HG03159 (cell line): ENCODE results near the gene AMN.

Experiments used
- ATAC-seq: cut with Tn5 transposase; IDR thresholded peaks from one replicate; pipeline ENCODE4 v1.9.1; 2021; ENCODE audit warnings: mild to moderate bottlenecking, moderate library complexity; ENCODE audit not compliant: unreplicated experiment

Gene AMN

GRCh38 chr14:102943454-102943853 is 21.0 kb downstream of the AMN start:
- ATAC-seq, result no peak

GRCh38 chr14:102943979-102944378 is 21.5 kb downstream of the AMN start:
- ATAC-seq, result no peak

GRCh38 chr14:102944448-102945330 is 22.2 kb downstream of the AMN start:
- no peak for ATAC-seq

- ATAC-seq, result no peak
Observed at GRCh38 chr14:102945346-102946130, 23.1 kb downstream of the AMN start.

- no peak for ATAC-seq
Observed at GRCh38 chr14:102947321-102948103, 25.0 kb downstream of the AMN start.

DNA sequence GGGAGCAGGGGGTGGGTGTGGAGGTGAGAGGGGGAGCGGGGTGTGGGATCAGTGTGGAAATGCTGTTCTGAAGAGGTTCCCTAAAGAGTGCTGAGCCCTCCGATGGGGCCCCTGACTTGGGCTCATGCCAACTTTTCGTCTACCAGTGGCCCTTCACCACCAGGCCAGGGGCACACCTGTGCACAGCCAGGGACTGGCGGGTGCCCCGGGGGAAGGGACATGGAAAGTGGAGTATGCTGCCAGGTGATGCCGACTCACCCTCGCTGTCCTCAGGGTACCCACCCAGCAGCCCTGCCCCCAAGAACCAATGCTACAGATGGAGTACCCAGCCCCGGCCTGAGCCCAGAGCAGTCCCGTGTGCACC is 26.2 kb downstream of the AMN start:
- no peak for ATAC-seq

DNA sequence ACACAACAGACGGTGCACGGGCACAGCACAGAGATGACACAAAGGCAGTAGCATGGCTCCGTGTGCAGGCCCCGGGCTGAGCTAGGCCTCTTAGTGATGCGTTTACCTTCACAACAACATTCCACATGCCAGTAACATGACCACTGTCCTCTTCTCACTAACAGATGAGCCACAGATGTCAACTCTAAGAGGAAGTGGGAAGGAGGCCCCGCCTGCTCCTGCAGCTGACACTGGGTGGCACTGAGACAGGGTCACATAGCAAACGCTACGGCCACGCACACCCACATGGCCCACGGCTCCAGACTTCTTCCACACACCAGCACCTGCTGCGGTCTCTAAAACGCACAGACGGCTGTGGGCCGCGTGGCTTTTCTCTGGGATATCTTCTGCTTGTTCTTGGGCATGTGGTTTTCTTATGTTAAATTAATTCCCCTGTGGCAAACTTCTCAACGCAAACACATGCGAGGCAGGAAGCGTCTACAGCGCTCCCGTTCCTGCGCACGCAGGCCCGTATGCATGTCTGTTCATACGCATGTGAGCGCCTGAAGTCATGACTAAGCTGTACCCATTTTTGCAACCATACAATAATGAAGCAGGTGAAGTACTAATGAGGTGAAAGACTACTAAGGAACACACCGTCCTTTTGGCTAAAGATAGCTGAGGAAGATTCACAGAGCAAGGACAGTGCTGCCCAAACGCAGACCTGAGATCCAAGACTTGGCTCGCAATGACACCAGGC is 26.8 kb downstream of the AMN start:
- ATAC-seq, result peak; percentile 70

DNA sequence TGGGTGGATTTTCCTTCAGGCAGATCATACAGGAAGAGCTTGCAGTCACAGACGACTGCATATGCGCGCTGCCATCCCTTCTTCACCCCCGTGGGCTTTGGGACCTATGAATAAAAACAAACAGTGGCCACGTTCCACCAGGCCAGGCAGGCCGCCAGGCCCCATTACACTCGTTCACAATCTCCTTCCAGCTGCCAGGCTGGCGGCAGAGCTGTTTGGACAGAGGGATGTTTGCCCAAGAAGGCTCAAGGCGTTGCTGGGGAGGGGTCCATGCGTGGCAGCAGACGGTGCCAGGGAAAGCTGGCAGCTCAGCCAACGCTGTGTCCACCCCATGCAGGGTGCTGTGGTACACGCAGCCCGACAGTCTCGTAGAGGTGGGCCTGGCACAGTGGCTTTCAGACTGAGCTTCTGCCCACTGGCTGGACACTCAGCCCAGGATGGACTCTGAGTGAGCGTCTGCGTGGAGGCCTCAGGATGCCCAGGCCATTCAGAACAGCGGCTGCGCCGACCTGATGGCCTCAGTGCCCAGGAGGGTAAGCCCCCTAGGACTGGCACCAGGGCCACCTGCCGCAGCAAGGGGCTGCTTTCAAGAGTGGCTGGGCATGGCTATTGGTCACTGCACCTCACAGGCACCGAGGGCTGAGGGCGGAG is 27.5 kb downstream of the AMN start:
- ATAC-seq, result no peak

- ATAC-seq, result no peak
Observed at GRCh38 chr14:102951034-102951433, 28.6 kb downstream of the AMN start.

GRCh38 chr14:102951799-102952198 is 29.3 kb downstream of the AMN start:
- no peak for ATAC-seq

- no peak for ATAC-seq
Observed at GRCh38 chr14:102952276-102952675, 29.8 kb downstream of the AMN start.

DNA sequence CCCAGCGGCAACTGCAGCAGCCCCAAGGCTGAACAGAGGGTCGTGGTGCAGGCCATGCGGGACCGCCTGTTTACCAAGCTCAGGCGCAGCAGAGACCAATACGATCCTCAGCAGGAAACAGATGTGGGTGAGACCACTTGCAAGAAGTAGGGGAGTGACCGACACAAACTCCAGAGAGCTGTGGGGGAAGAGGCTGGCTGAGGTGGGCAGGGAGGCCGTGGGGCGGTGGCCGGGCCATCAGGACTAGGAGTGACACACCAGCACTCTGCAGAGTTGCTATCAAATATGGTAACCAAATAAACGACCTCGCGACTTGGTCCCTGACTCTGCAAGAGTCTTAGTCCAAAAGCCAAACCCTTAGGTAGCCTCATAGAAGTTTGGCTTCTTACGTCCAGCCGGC is 30.6 kb downstream of the AMN start:
- ATAC-seq, result no peak

- ATAC-seq, result no peak
Observed at GRCh38 chr14:102954081-102954789, 31.8 kb downstream of the AMN start.

- ATAC-seq, result no peak
Observed at GRCh38 chr14:102955636-102956408, 33.4 kb downstream of the AMN start.

GRCh38 chr14:102957222-102957621 is 34.8 kb downstream of the AMN start:
- ATAC-seq, result no peak

GRCh38 chr14:102958461-102958860 is 36.0 kb downstream of the AMN start:
- ATAC-seq, result no peak

DNA sequence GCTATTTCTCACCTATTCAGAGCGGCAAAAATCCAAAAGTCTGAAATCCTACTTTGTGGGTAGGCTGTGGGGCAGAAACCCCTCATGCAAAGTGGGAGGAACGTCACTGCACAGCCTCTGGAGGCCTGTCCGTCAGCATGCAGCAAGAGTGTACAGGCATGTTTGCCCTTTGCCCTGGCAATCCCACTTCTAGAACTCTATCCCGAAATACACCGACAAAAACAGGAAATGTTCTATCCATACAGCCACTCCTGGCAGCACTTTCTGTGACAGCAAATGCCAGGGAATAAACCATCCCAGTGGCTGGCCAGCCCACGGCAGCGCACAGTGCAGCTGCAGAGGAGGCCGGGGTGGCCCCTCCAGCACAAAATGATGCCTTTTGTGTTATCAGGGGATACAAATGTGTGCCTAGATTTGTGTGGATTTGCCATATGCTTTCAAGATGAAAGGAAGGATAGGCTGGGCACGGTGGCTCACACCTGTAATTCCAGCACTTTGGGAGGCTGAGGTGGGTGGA is 39.7 kb downstream of the AMN start:
- no peak for ATAC-seq

GRCh38 chr14:102964152-102964730 is 41.8 kb downstream of the AMN start:
- ATAC-seq, result no peak
